GM12892 (cell line): ENCODE results near the gene SYNDIG1.
"Not testable (repeated sequence)": the region's sequence is repeated elsewhere in the genome, so short reads cannot be mapped to it uniquely, and the experiment has no call there.

Experiments
- DNase-seq: peaks from one replicate; pipeline ENCODE4 v3.0.0; 2011; ENCODE audit not compliant: insufficient read length
- FAIRE-seq: peaks from 2 replicates; lab custom pipeline; 2011; peaks lifted over from hg19 to GRCh38; lab: Jason Lieb, UNC
- POLR2A ChIP-seq: IDR thresholded peaks from 2 replicates; pipeline ENCODE4 v1.6.1; 2011; ENCODE audit warnings: low read depth, low read length, control low read depth
- POLR2AphosphoS5 ChIP-seq: IDR thresholded peaks from 2 replicates; pipeline ENCODE4 v1.6.1; 2011; ENCODE audit warnings: low read depth, low read length, control low read depth
- TAF1 ChIP-seq: IDR thresholded peaks from 2 replicates; pipeline ENCODE4 v1.6.1; 2011; ENCODE audit warnings: low read depth, mild to moderate bottlenecking, control low read depth, low read length, borderline replicate concordance

SYNDIG1 gene

DNA sequence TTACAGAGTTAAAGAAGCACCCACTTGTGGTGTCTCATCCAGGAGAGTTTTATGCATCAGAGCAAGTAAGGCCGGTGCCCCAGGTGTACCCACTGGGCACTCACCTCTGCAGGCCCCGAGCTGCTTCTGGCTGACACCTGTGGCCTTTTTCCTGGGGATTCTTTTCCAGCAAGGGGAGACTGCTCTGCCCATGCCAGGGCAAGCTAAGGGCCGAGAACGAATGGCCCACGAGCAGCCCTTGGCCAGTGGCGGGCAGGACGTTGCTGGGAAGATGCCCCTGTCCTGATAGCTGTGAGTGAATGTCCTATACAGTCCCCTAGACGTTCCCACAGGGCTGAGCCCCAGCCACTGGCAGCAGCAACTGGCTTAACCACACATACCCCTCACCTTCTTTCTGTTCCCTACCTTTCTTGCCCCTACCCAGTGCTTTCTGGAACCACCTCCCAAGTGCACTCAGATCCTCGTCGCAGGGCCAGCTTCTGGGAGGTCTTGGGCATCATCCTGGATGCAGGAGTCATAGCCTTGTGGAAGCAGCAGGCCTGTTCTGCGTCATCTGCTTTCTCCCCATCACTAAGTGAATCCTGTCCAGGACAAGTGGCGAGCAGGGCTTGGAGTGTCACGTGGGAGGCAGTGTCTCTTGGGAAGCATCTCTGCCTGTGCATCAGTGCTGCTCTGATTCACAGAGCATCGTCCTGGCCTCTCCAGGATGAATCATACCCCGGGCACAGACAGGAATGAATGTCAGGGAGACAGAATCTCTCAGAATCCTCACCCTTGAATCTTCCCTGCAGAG, 32.5 kb downstream of the SYNDIG1 start:
- FAIRE-seq (no peak), DNase-seq (no peak)
- no peak for TF ChIP-seq POLR2A
- no peak for TF ChIP-seq TAF1
- TF ChIP-seq POLR2AphosphoS5, result no peak

DNA sequence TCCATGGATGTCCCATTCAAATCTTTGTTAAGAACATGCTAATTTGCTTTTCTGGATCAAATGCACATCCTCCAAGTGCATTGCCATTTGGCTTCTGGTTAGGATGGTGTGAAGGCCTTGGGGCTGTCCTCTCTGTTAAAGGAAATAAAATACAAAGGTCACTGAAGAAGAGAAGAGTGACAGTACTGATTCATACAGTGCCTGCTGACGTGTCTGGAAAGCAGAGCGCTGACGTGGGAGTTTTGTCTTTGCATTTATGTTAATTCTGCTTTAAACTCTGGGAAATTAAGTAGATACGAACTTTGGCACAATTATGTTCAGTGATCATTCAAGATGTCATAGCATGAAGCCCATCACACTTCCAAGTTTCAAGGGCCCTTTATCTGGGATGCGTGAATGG, 33.2 kb downstream of the SYNDIG1 start:
- FAIRE-seq (no peak), DNase-seq (no peak)
- TF ChIP-seq TAF1, result no peak
- TF ChIP-seq POLR2A, result no peak
- no peak for TF ChIP-seq POLR2AphosphoS5

DNA sequence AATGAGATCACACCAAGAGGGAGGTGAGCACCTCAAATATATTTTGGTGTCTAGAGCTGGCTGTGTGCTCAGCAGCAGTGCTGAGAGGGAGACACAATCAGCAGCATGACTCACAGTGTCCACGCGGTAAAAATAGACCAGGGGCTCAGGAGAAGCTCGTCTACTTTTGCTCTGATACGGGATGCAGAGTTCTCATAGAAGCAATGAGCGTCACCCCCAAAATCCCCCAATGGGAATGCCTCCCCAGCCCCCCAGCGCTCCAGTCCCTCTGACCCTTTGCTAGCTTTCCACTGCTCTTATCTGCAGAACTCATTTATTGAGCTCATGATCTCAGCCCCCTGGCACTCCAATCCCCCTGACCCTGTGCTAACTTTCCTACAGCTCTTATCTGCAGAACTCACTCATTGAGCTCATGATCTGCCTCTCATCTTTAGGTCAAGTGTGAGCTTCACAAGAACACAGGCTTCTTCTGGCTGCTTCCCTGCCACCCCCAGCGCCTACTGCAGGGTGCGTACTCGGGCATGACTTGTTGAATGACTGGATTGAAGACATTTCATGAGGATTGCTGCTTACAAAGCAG, 34.0 kb downstream of the SYNDIG1 start:
- DNase-seq (no peak), FAIRE-seq (no peak)
- TF ChIP-seq POLR2A (no peak), POLR2AphosphoS5 (no peak), TAF1 (no peak)

DNA sequence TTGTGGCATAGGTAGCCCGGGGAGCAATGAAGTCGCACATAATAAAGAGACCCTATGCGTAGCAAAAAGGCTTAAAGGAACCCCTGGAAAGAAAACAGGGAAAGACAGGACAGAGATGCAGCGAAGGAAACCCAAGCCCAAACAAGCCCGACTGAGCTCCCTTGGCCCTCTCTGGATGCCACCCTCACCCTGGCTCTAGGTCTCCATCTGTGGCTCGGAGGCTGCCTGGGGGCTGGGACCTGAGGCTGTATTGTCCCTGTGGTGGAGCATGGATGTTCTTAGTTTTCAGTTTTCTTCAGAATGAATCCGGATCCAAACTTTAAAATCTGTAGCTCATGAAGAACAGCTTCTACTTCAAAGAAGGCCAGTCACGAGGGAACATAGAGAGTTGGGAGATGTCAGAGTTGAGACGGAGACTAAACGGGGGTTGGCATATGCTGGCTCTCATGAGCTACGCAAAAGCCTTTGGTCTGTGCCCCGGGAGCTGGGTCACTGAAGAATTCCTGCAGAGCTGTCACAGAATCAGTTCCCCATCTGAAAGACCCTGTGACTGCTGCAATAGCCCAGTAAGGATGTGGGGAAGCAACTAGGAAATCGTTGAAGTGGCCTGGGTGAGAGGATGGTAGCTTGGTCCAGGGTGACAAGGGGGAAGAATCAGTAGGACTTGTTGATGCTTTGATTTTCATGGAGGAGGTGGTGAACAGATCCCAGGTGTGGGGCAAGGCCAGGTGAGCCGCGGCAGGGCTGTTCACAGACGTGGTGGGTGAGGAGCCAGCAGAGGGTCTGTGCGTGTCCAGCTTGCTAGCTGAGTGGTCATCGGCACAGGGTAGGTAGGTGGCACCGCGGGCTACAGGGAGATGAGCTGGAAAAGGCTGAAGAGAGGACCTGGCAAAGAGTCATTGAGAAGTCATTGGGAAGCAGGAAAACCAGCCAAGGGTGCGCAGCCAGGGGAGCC, 35.2 kb downstream of the SYNDIG1 start:
- FAIRE-seq (no peak), DNase-seq (no peak)
- TF ChIP-seq POLR2A (no peak), POLR2AphosphoS5 (no peak), TAF1 (no peak)

DNA sequence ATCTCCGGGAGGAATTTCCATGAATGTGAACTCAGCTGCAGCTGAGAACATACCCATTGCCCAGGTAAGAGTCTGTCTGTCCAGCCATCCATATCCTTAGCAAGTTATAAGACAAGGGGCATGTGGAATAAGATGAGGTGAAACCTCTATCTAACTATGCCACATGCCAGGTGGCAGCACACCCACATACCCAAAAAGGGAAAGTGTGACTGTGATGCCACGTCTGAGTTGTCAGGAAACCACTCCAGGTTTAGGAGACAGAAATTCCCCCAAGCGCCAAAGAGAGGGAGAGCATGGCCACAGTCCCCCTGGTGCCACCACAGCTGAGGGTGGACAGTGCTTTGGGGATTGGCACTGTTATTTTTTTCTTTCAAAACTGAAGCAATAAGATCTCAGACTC, 36.7 kb downstream of the SYNDIG1 start:
- FAIRE-seq, result no peak
- no peak for DNase-seq
- no peak for TF ChIP-seq POLR2AphosphoS5
- no peak for TF ChIP-seq TAF1
- TF ChIP-seq POLR2A, result no peak

DNA sequence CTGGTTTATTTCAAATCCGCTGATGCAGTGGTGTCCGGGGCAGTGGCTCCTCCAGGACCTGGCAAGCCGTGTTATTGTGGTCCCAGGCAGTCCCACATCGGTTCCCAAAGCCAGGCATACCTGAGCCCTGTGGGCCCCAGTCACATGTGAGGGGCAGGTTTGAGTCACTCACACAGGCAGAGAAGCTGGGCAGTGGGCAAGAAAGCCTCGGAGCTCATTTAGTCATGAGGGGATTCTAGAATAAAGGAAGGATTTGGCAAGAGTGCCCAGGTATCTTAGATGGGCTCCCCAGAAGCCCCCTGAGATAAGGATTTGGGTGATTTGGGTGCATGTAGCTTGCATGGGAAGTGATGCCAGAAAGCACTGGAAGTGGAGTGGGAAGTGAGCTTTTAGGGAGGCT, 37.3 kb downstream of the SYNDIG1 start:
- DNase-seq (no peak), FAIRE-seq (no peak)
- TF ChIP-seq TAF1 (no peak), POLR2AphosphoS5 (no peak)

DNA sequence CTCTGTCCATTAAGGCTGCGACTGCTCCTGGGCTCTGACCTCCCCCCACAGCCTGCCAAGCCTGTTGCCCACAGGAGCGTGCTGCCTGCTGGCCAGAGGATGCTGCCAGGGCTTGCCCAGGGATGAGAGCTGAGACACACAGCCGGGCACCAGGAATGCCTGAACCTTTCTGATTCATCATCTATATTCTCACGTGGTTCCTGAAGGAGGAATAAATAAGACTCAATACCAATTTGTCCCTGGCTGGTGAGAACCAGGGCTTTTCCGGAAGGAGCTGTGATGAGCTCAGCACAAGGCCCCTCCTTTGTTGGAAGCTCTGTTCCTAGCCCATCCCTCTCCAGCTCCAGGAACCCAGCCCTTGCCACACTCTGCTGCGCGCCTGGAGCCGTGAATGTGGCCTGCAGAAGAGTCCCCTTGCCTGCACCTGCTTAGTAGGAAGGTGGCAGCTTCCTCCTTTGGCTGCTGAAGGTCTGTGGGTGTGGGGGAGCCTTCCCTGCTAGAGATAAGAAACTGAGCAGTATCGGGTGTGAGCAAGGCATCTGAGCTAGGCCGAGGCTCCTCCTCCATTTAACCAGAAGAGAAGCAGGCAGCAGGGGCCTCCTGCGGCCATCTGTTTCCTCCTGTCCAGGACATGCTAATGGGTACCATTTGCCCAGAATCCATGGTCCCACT, 37.9 kb downstream of the SYNDIG1 start:
- TF ChIP-seq POLR2A (no peak), POLR2AphosphoS5 (no peak), TAF1 (no peak)
- FAIRE-seq (no peak), DNase-seq (no peak)

DNA sequence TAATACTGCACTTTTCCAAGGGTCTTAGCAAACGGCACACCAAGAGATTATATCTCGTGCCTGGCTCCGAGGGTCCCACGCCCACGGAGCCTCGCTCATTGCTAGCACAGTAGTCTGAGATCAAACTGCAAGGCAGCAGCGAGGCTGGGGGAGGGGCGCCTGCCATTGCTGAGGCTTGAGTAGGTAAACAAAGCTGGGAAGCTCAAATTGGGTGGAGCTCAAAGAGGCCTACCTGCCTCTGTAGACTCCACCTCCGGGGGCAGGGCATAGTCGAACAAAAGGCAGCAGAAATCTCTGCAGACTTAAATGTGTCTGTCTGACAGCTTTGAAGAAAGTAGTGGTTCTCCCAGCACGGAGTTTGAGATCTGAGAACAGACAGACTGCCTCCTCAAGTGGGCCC, 43.0 kb downstream of the SYNDIG1 start:
- not testable (repeated sequence) for DNase-seq, FAIRE-seq

DNA sequence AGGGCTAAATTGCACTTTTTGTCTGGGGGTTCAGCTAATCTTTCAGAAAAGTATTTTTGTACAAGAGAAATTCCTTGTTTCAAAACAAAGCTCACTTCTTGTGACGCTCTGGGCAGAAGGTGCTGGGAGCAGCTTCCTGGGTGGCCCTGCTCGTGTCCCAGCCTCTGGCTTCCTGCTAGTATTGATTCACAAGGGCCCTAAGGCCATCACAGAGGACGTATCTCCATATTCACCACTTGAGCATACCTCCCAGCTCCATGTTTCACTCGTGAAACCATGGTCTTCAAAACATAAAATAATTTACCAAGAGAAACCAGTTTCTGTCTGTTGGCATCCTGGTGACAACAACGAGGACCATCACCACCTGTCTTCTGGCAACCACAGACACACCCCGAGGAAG, 49.1 kb downstream of the SYNDIG1 start:
- DNase-seq (no peak), FAIRE-seq (no peak)
- no peak for TF ChIP-seq POLR2AphosphoS5
- TF ChIP-seq TAF1, result no peak
- no peak for TF ChIP-seq POLR2A

DNA sequence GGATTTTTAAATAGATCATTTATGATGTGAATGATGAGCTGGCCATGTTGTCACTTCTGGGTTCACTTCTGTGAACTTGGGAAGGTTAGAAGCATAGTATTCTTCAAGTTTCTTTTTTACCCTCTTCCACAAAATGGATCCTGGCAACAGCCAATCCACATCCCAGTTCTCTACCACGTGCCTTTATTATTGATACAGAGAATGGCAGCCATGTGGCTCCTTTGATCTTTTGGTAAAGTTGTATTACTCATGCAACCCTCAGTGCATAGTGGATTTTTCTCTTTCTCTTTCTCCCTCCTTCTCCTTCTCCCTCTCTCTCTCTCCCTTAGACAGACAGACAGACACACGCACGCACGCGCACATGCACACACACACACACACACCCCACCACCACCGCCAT, 50.0 kb downstream of the SYNDIG1 start:
- DNase-seq (no peak), FAIRE-seq (no peak)
- TF ChIP-seq POLR2A (no peak), TAF1 (no peak), POLR2AphosphoS5 (no peak)

DNA sequence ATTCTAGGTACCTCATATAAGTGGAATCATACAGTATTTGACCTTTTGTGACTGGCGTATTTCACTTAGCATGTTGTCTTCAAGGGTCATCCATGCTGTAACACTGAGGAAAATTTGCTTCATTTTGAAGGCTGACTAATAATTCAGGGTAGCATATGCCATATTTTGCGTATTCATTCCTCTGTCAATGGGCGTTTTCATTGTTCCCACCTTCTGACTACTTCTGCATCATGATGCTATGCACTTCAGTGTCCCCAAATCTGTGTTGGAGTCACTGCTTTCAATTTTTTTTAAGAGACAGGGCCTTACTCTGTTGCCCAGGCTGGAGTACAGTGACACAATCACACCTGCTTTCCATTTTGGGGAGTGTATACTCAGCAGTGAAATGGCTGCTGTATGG, 51.6 kb downstream of the SYNDIG1 start:
- no peak for TF ChIP-seq POLR2AphosphoS5
- no peak for TF ChIP-seq POLR2A
- no peak for TF ChIP-seq TAF1
- DNase-seq (no peak), FAIRE-seq (no peak)
